ENCODE results near the gene ST6GAL1. TPM values are rescaled to one million over a fixed set of nuclear protein-coding genes. Genes with fewer than 3 reads are reported as not detected.

Gene ST6GAL1
- total and polyA plus RNA-seq, 2 of the 4 experiments (the other 2 are of a cell fraction): 1.4 to 2.9 TPM

DNA sequence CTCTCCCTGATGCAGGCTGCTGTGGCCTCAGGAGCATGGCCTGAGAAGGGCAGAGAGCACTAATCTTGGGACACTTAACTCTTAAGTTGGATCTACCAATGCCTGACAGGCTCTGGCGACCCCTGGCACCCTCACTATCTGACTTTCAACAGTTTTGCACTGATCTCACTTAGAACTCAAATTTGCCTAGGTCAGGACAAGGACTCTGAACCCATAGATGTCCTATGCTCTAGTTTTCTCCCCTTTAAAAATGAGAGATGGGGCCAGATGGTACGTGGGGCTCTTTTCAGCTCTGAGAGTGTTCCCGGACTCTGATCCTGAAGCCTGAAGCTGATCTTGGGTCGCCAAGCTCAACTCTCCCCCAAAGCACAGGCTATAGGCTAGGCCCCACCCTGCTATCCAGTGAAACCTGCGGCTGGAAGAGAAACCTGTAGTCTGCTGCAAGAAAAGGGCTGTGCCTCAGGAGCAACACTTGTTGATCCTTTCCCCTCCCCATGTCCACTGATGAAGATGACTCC is 143.3 kb downstream of the ST6GAL1 start:
- no peak overlapping the region for H3K4me2 ChIP-seq (ENCODE audit: low read depth, low read length)
- peaks cover 3% of the 10 kb centered on the region; the same call in 1 of the 2 replicates for H3K9me3 ChIP-seq (ENCODE audit: control insufficient read depth, insufficient read depth, low read length)
- no peak overlapping the region for H3K14ac ChIP-seq (replicated peaks; ENCODE audit: low read depth, low read length)
- ATAC-seq (ENCODE audit: low read depth): no peak
- 60% methylated on average over 1 of the region's 5 CpGs; no CpG with 5 or more reads in 1 of the 2 experiments for WGBS, 2 experiments (ENCODE audit: extremely low coverage in 2 of 2, insufficient read length in 1 of 2)
- no peak overlapping the region for H4K8ac ChIP-seq (ENCODE audit: low read depth in 2 of 2, low read length in 2 of 2)
- H3K27me3 ChIP-seq (ENCODE audit: control insufficient read depth, insufficient read depth, low read length): no peaks in the 10 kb centered on the region
- H3K36me3 ChIP-seq (ENCODE audit: control insufficient read depth, insufficient read depth, low read length): no peaks in the 10 kb centered on the region; the same call in 1 of the 2 replicates
- no peaks in the 10 kb centered on the region for H3K79me1 ChIP-seq (ENCODE audit: low read depth in 1 of 2, low read length in 2 of 2)
- H2AFZ ChIP-seq (replicated peaks; ENCODE audit: low read length, poor library complexity): no peak overlapping the region
- no peak overlapping the region for H2BK20ac ChIP-seq (ENCODE audit: low read depth, low read length)
- in situ Hi-C loops (cut with MboI; ENCODE audit: low sequenced_read_pairs): no loop called here
- H3K4me1 ChIP-seq (ENCODE audit: control insufficient read depth, insufficient read depth, low read length): no peaks in the 10 kb centered on the region
- no peak overlapping the region for H2BK15ac ChIP-seq (ENCODE audit: low read depth, low read length)
- no peak overlapping the region for H3K9ac ChIP-seq (ENCODE audit: low read depth, low read length)
- H3K23ac ChIP-seq (ENCODE audit: low read depth, low read length): no peak overlapping the region
- no peak overlapping the region for H3K4me3 ChIP-seq (ENCODE audit: insufficient read depth, low read depth, low read length)
- dilution Hi-C loops (cut with HindIII; ENCODE audit: low sequenced_read_pairs, unreplicated experiment): no loop called here
- H3K56ac ChIP-seq (ENCODE audit: extremely low read depth, insufficient read depth, low read length): no peak overlapping the region
- H3K4ac ChIP-seq (ENCODE audit: low read depth, low read length): no peak overlapping the region
- H2BK120ac ChIP-seq (ENCODE audit: low read depth, low read length): no peak overlapping the region
- intact Hi-C loops (cut with micrococcal nuclease): no loop called here
- no peak for DNase-seq
- no peak overlapping the region for H3K27ac ChIP-seq (ENCODE audit: insufficient read depth, low read length)
- no peak overlapping the region for H4K5ac ChIP-seq (ENCODE audit: low read depth, low read length)
- no peak overlapping the region for H2BK5ac ChIP-seq (ENCODE audit: low read depth, low read length, poor library complexity, severe bottlenecking)
- CTCF ChIA-PET: no interaction called here
- H4K91ac ChIP-seq (ENCODE audit: insufficient read depth, low read depth, low read length): no peak overlapping the region
- peaks cover 3% of the 10 kb centered on the region; the same call in 1 of the 2 replicates for H3K9me1 ChIP-seq (ENCODE audit: insufficient read depth, low read length)
- no peaks in the 10 kb centered on the region for H4K20me1 ChIP-seq (ENCODE audit: insufficient read depth, low read length)
- no peak overlapping the region for H2AK5ac ChIP-seq (ENCODE audit: low read depth, low read length)
- no peak overlapping the region for H3K18ac ChIP-seq (ENCODE audit: low read depth, low read length)
- POLR2A ChIA-PET (ENCODE audit: unreplicated experiment): no interaction called here
- BruUV-seq (replicated peaks): no TSS peak
- H2AK9ac ChIP-seq (replicated peaks; ENCODE audit: low read depth, low read length, poor library complexity): no peak overlapping the region
- TF ChIP-seq, protein P1, sequence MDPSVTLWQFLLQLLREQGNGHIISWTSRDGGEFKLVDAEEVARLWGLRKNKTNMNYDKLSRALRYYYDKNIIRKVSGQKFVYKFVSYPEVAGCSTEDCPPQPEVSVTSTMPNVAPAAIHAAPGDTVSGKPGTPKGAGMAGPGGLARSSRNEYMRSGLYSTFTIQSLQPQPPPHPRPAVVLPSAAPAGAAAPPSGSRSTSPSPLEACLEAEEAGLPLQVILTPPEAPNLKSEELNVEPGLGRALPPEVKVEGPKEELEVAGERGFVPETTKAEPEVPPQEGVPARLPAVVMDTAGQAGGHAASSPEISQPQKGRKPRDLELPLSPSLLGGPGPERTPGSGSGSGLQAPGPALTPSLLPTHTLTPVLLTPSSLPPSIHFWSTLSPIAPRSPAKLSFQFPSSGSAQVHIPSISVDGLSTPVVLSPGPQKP (IDR thresholded peaks at IDR 0.05; ENCODE audit: borderline replicate concordance, low read depth, low read length): no peak
- TF ChIP-seq CEBPB (IDR thresholded peaks at IDR 0.05; ENCODE audit: low read depth, low read length): no peak
- TF ChIP-seq POLR2A (IDR thresholded peaks at IDR 0.05; ENCODE audit: low read depth, low read length): no peak
- TF ChIP-seq SMC3 (IDR thresholded peaks at IDR 0.05; ENCODE audit: low read depth, low read length): no peak
- no peak for TF ChIP-seq MAFK (IDR thresholded peaks at IDR 0.05; ENCODE audit: low read depth, low read length)
- no peak for TF ChIP-seq RFX5 (IDR thresholded peaks at IDR 0.05; ENCODE audit: low read depth, low read length)
- TF ChIP-seq NFE2L2 (IDR thresholded peaks at IDR 0.05; ENCODE audit: low read depth, low read length): no peak
- TF ChIP-seq, protein P2, sequence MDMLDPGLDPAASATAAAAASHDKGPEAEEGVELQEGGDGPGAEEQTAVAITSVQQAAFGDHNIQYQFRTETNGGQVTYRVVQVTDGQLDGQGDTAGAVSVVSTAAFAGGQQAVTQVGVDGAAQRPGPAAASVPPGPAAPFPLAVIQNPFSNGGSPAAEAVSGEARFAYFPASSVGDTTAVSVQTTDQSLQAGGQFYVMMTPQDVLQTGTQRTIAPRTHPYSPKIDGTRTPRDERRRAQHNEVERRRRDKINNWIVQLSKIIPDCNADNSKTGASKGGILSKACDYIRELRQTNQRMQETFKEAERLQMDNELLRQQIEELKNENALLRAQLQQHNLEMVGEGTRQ (IDR thresholded peaks at IDR 0.05; ENCODE audit: low read depth, low read length): no peak
- no peak for TF ChIP-seq FOS (IDR thresholded peaks at IDR 0.05; ENCODE audit: low read depth, low read length)
- no peak for TF ChIP-seq CHD1 (IDR thresholded peaks at IDR 0.05; ENCODE audit: low read depth, low read length)
- no peak for TF ChIP-seq BHLHE40 (IDR thresholded peaks at IDR 0.05; ENCODE audit: low read depth, low read length)
- TF ChIP-seq MXI1 (IDR thresholded peaks at IDR 0.05; ENCODE audit: borderline replicate concordance, low read depth, low read length): no peak
- TF ChIP-seq MAZ (IDR thresholded peaks at IDR 0.05; ENCODE audit: borderline replicate concordance, low read depth, low read length): no peak
